ENCODE results near the gene DNAI2. TPM values are rescaled to one million over a fixed set of nuclear protein-coding genes. Genes with fewer than 3 reads are reported as not detected.

The DNAI2 gene
- total RNA-seq, 1 donor from 2014 or later: not detected

- H3K4me1 Mint-ChIP-seq (ENCODE audit: low read depth): peaks cover 17% of the 10 kb centered on the region
- H3K27me3 Mint-ChIP-seq: peaks cover 22% of the 10 kb centered on the region
- no peaks in the 10 kb centered on the region for H3K36me3 Mint-ChIP-seq (ENCODE audit: insufficient read depth)
- H3K27ac Mint-ChIP-seq: peak overlapping the region; percentile 46
- no peak for TF ChIP-seq CTCF (IDR thresholded peaks at IDR 0.05; ENCODE audit: unreplicated experiment)
- no peak for DNase-seq (ENCODE audit: low spot score, unreplicated experiment)
- no peaks in the 10 kb centered on the region for H3K9me3 Mint-ChIP-seq (ENCODE audit: low read depth)
- no peak overlapping the region for H3K4me3 Mint-ChIP-seq (ENCODE audit: low read depth)
Observed at GRCh38 chr17:74228306-74228978, 45.6 kb upstream of the DNAI2 start.

- Mint-ChIP-seq H3K27me3 (peaks cover 14% of the 10 kb centered on the region), H3K4me1 (ENCODE audit: low read depth) (peaks cover 18% of the 10 kb centered on the region), H3K27ac (no peak overlapping the region), H3K4me3 (ENCODE audit: low read depth) (no peak overlapping the region), H3K9me3 (ENCODE audit: low read depth) (no peaks in the 10 kb centered on the region), H3K36me3 (ENCODE audit: insufficient read depth) (no peaks in the 10 kb centered on the region)
- no peak for DNase-seq (ENCODE audit: low spot score, unreplicated experiment)
- TF ChIP-seq CTCF (IDR thresholded peaks at IDR 0.05; ENCODE audit: unreplicated experiment): no peak
Observed at GRCh38 chr17:74230896-74231295, 43.1 kb upstream of the DNAI2 start.

GRCh38 chr17:74231928-74232907 lies 41.8 kb upstream of the DNAI2 start:
- no peak for TF ChIP-seq CTCF (IDR thresholded peaks at IDR 0.05; ENCODE audit: unreplicated experiment)
- H3K4me1 Mint-ChIP-seq (ENCODE audit: low read depth): peaks cover 18% of the 10 kb centered on the region
- H3K4me3 Mint-ChIP-seq (ENCODE audit: low read depth): no peak overlapping the region
- peaks cover 6% of the 10 kb centered on the region for H3K27me3 Mint-ChIP-seq
- no peaks in the 10 kb centered on the region for H3K36me3 Mint-ChIP-seq (ENCODE audit: insufficient read depth)
- H3K27ac Mint-ChIP-seq: peak overlapping the region; percentile 85
- DNase-seq (ENCODE audit: low spot score, unreplicated experiment): no peak
- no peaks in the 10 kb centered on the region for H3K9me3 Mint-ChIP-seq (ENCODE audit: low read depth)

- H3K4me3 Mint-ChIP-seq (ENCODE audit: low read depth): no peak overlapping the region
- peaks cover 6% of the 10 kb centered on the region for H3K27me3 Mint-ChIP-seq
- H3K27ac Mint-ChIP-seq: no peak overlapping the region
- no peaks in the 10 kb centered on the region for H3K36me3 Mint-ChIP-seq (ENCODE audit: insufficient read depth)
- TF ChIP-seq CTCF (IDR thresholded peaks at IDR 0.05; ENCODE audit: unreplicated experiment): no peak
- no peaks in the 10 kb centered on the region for H3K9me3 Mint-ChIP-seq (ENCODE audit: low read depth)
- H3K4me1 Mint-ChIP-seq (ENCODE audit: low read depth): peaks cover 9% of the 10 kb centered on the region
- no peak for DNase-seq (ENCODE audit: low spot score, unreplicated experiment)
Observed at GRCh38 chr17:74233937-74234336, 40.1 kb upstream of the DNAI2 start.

- no peaks in the 10 kb centered on the region for H3K36me3 Mint-ChIP-seq (ENCODE audit: insufficient read depth)
- no peak overlapping the region for H3K4me3 Mint-ChIP-seq (ENCODE audit: low read depth)
- TF ChIP-seq CTCF (IDR thresholded peaks at IDR 0.05; ENCODE audit: unreplicated experiment): no peak
- H3K9me3 Mint-ChIP-seq (ENCODE audit: low read depth): no peaks in the 10 kb centered on the region
- peaks cover 9% of the 10 kb centered on the region for H3K4me1 Mint-ChIP-seq (ENCODE audit: low read depth)
- no peak overlapping the region for H3K27ac Mint-ChIP-seq
- peaks cover 6% of the 10 kb centered on the region for H3K27me3 Mint-ChIP-seq
- no peak for DNase-seq (ENCODE audit: low spot score, unreplicated experiment)
Observed at GRCh38 chr17:74234486-74234885, 39.5 kb upstream of the DNAI2 start.
